22Rv1 (cell line): Measurements from ENCODE around the gene RALGAPA1.

Source experiments
- ZFX ChIP-seq: fragments of 450-650 bp; IDR thresholded peaks from 2 replicates; pipeline ENCODE4 v1.6.1; 2017; ENCODE audit warnings: antibody characterized with exemption, borderline replicate concordance
- TF ChIP-seq, protein P1 (sequence below): fragments of 450-650 bp; IDR thresholded peaks from 2 replicates; pipeline ENCODE4 v1.5.1; 2017; ENCODE audit warnings: mild to moderate bottlenecking

DNA sequence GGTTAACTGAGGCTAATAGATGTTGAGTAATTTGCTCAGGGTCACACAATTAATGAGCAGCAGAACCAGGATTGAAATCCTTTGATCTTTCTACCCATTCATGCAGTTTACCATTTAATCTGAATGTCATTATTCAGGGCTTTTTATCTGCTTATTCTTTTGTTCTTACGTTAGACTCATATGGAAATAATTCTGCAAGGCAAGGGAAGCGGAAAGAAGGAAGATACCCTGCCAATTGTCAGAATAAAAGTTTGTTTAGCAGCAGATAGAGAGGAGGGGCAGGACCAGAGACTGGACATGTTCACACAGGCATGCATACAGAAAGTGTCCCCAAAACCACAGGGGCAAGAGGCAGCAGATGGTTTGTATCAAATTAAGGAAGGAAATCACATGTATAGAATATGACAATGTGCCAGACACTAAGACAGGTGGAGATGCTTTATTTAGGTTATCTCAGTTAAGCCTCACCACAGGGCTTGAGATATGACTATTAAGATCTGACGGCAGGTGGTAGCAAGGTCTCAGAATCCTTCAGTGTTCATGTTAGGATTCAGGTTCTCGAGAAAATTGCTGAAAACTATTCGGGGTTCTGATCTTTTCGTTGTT is 46.9 kb upstream of the RALGAPA1 start:
- TF ChIP-seq, protein P1, sequence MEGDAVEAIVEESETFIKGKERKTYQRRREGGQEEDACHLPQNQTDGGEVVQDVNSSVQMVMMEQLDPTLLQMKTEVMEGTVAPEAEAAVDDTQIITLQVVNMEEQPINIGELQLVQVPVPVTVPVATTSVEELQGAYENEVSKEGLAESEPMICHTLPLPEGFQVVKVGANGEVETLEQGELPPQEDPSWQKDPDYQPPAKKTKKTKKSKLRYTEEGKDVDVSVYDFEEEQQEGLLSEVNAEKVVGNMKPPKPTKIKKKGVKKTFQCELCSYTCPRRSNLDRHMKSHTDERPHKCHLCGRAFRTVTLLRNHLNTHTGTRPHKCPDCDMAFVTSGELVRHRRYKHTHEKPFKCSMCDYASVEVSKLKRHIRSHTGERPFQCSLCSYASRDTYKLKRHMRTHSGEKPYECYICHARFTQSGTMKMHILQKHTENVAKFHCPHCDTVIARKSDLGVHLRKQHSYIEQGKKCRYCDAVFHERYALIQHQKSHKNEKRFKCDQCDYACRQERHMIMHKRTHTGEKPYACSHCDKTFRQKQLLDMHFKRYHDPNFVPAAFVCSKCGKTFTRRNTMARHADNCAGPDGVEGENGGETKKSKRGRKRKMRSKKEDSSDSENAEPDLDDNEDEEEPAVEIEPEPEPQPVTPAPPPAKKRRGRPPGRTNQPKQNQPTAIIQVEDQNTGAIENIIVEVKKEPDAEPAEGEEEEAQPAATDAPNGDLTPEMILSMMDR, result no peak
- no peak for TF ChIP-seq ZFX
